Panc1 (cell line): ENCODE measurements around the gene GPR32. TPM values are rescaled to one million over a fixed set of nuclear protein-coding genes. Genes with fewer than 3 reads are reported as not detected.

Experiments used
- ATAC-seq: fragments of 200-7000 bp; cut with Tn5 transposase; 2 replicates; pipeline ENCODE4 v1.9.1; 2020; ENCODE audit warnings: mild to moderate bottlenecking, moderate library complexity
- BruUV-seq: library from RNA; stranded (reverse); fragments of 400-500 nt; replicated peaks from 2 replicates; lab custom pipeline; 2021; lab: Mats Ljungman, UMichigan
- CTCF ChIA-PET: fragments of 300-600 bp; sonication (Branson Sonifier 250); formaldehyde crosslinking; loops from one replicate; lab custom pipeline; 2022; ENCODE audit warnings: antibody characterized with exemption; lab: Charles Lee
- POLR2A ChIA-PET: fragments of 300-600 bp; sonication (Branson Sonifier 250); formaldehyde crosslinking; loops from one replicate; lab custom pipeline; 2022; ENCODE audit warnings: antibody characterized with exemption; lab: Charles Lee
- DNase-seq: peaks from one replicate; pipeline ENCODE4 v3.0.0-alpha.2; 2010; ENCODE audit warnings: low read depth, low spot score
- H3K27ac ChIP-seq: 2 replicates; pipeline ENCODE4 v1.5.1; 2011; ENCODE audit warnings: mild to moderate bottlenecking, low read length, inconsistent platforms
- H3K27me3 ChIP-seq: fragments of 200-500 bp; sonication (Bioruptor generic); 2 replicates; pipeline ENCODE4 v1.6.0; 2014; ENCODE audit warnings: low read length, inconsistent platforms; ENCODE audit not compliant: control insufficient read depth, insufficient read depth
- H3K36me3 ChIP-seq: fragments of 200-500 bp; sonication (Bioruptor generic); 2 replicates; pipeline ENCODE4 v1.5.1; 2014; ENCODE audit warnings: inconsistent platforms, mild to moderate bottlenecking, low read length, moderate library complexity; ENCODE audit not compliant: control insufficient read depth, insufficient read depth
- H3K4me1 ChIP-seq: 2 replicates; pipeline ENCODE4 v1.5.1; 2011; ENCODE audit warnings: inconsistent platforms, mild to moderate bottlenecking, low read length, moderate library complexity; ENCODE audit not compliant: control insufficient read depth, insufficient read depth
- H3K4me3 ChIP-seq, 2 experiments: 2 replicates each; pipeline ENCODE4 v1.5.1; 2011 to 2012; ENCODE audit warnings: low read depth in 2 of 2, low read length in 2 of 2, mild to moderate bottlenecking in 2 of 2, inconsistent platforms in 1 of 2, moderate library complexity in 1 of 2
- H3K9me3 ChIP-seq: fragments of 200-500 bp; sonication (Bioruptor generic); 2 replicates; pipeline ENCODE4 v1.5.1; 2014; ENCODE audit warnings: low read depth, mild to moderate bottlenecking, inconsistent platforms, low read length, moderate library complexity; ENCODE audit not compliant: control insufficient read depth, insufficient read depth
- POLR2AphosphoS5 ChIP-seq: IDR thresholded peaks from 2 replicates; pipeline ENCODE4 v1.6.1; 2012; ENCODE audit warnings: mild to moderate bottlenecking, low read depth, low read length, moderate library complexity
- SIN3A ChIP-seq: IDR thresholded peaks from 2 replicates; pipeline ENCODE4 v1.6.1; 2012; ENCODE audit warnings: low read depth, mild to moderate bottlenecking, low read length, moderate library complexity, borderline replicate concordance; ENCODE audit not compliant: insufficient read depth
- TCF7L2 ChIP-seq: IDR thresholded peaks from 2 replicates; pipeline ENCODE4 v1.6.1; 2011; ENCODE audit warnings: mild to moderate bottlenecking, low read depth, low read length, inconsistent platforms
- in situ Hi-C: cut with HindIII; loops from 2 replicates; pipeline ENCODE4 v1.10.0; 2016; ENCODE audit warnings: low sequenced_read_pairs, low pct_unique_long_range_greater_than_20kb
- intact Hi-C: fragments of 100-400 bp; cut with micrococcal nuclease; formaldehyde crosslinking; loops from one replicate; pipeline ENCODE4 v1.10.0; 2022; ENCODE audit not compliant: unreplicated experiment
- total RNA-seq: library from RNA; stranded (reverse); gene quantifications from one replicate; pipeline ENCODE4 v1.2.1, GENCODE V29; 2021; ENCODE audit not compliant: unreplicated experiment
- TF ChIP-seq, protein P1 (sequence below), 2 experiments: IDR thresholded peaks; 2 replicates each; pipeline ENCODE4 v1.6.1; 2011 to 2012; ENCODE audit warnings: low read depth in 2 of 2, control low read depth in 1 of 2, low read length in 1 of 2, mild to moderate bottlenecking in 1 of 2, moderate library complexity in 1 of 2; ENCODE audit not compliant: insufficient read depth in 1 of 2
- TF ChIP-seq, protein P2 (sequence below): fragments of 450-650 bp; IDR thresholded peaks from 2 replicates; pipeline ENCODE4 v1.5.1; 2017; ENCODE audit warnings: mild to moderate bottlenecking

The GPR32 gene
- total RNA-seq, 1 experiment from 2014 or later: not detected

- DNase-seq: no peak
- TF ChIP-seq SIN3A (no peak), TCF7L2 (no peak), POLR2AphosphoS5 (no peak)
- TF ChIP-seq, protein P1, sequence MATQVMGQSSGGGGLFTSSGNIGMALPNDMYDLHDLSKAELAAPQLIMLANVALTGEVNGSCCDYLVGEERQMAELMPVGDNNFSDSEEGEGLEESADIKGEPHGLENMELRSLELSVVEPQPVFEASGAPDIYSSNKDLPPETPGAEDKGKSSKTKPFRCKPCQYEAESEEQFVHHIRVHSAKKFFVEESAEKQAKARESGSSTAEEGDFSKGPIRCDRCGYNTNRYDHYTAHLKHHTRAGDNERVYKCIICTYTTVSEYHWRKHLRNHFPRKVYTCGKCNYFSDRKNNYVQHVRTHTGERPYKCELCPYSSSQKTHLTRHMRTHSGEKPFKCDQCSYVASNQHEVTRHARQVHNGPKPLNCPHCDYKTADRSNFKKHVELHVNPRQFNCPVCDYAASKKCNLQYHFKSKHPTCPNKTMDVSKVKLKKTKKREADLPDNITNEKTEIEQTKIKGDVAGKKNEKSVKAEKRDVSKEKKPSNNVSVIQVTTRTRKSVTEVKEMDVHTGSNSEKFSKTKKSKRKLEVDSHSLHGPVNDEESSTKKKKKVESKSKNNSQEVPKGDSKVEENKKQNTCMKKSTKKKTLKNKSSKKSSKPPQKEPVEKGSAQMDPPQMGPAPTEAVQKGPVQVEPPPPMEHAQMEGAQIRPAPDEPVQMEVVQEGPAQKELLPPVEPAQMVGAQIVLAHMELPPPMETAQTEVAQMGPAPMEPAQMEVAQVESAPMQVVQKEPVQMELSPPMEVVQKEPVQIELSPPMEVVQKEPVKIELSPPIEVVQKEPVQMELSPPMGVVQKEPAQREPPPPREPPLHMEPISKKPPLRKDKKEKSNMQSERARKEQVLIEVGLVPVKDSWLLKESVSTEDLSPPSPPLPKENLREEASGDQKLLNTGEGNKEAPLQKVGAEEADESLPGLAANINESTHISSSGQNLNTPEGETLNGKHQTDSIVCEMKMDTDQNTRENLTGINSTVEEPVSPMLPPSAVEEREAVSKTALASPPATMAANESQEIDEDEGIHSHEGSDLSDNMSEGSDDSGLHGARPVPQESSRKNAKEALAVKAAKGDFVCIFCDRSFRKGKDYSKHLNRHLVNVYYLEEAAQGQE (IDR thresholded peaks at IDR 0.05; ENCODE audit: insufficient read depth in 1 of 2, low read depth in 2 of 2, low read length in 1 of 2): no peak
- TF ChIP-seq, protein P2, sequence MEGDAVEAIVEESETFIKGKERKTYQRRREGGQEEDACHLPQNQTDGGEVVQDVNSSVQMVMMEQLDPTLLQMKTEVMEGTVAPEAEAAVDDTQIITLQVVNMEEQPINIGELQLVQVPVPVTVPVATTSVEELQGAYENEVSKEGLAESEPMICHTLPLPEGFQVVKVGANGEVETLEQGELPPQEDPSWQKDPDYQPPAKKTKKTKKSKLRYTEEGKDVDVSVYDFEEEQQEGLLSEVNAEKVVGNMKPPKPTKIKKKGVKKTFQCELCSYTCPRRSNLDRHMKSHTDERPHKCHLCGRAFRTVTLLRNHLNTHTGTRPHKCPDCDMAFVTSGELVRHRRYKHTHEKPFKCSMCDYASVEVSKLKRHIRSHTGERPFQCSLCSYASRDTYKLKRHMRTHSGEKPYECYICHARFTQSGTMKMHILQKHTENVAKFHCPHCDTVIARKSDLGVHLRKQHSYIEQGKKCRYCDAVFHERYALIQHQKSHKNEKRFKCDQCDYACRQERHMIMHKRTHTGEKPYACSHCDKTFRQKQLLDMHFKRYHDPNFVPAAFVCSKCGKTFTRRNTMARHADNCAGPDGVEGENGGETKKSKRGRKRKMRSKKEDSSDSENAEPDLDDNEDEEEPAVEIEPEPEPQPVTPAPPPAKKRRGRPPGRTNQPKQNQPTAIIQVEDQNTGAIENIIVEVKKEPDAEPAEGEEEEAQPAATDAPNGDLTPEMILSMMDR: no peak
- no peak overlapping the region for H3K4me3 ChIP-seq
- H3K9me3 ChIP-seq: no peaks in the 10 kb centered on the region
- H3K27ac ChIP-seq: no peak overlapping the region
- in situ Hi-C loops: no loop called here
- ChIA-PET POLR2A (no interaction called here), CTCF (no interaction called here)
- H3K27me3 ChIP-seq: no peaks in the 10 kb centered on the region
- intact Hi-C loops: loop anchor here (5.0 kb wide), 1 partner anchor 123 kb away; no protein-coding TSS in a partner anchor
- peaks cover 13% of the 10 kb centered on the region for H3K36me3 ChIP-seq
- ATAC-seq: no peak
- BruUV-seq: no TSS peak
- H3K4me1 ChIP-seq: peaks cover 8% of the 10 kb centered on the region
These were observed 29.2 kb downstream of the GPR32 start for GRCh38 chr19:50799547-50799851.

GRCh38 chr19:50801107-50801506 is 30.8 kb downstream of the GPR32 start:
- H3K27me3 ChIP-seq: no peaks in the 10 kb centered on the region
- TF ChIP-seq, protein P2: no peak
- TF ChIP-seq TCF7L2 (no peak), POLR2AphosphoS5 (no peak), SIN3A (no peak)
- TF ChIP-seq, protein P1 (IDR thresholded peaks at IDR 0.05; ENCODE audit: insufficient read depth in 1 of 2, low read depth in 2 of 2, low read length in 1 of 2): no peak
- peaks cover 13% of the 10 kb centered on the region for H3K36me3 ChIP-seq
- ChIA-PET POLR2A (no interaction called here), CTCF (no interaction called here)
- H3K27ac ChIP-seq: no peak overlapping the region
- in situ Hi-C loops: no loop called here
- peaks cover 8% of the 10 kb centered on the region for H3K4me1 ChIP-seq
- H3K9me3 ChIP-seq: no peaks in the 10 kb centered on the region
- DNase-seq (no peak), ATAC-seq (no peak)
- intact Hi-C loops: no loop called here
- H3K4me3 ChIP-seq: no peak overlapping the region
- TSS peak; percentile 54 for BruUV-seq
